Measurements from ENCODE around the gene PABPC1L. TPM values are rescaled to one million over a fixed set of nuclear protein-coding genes. Genes with fewer than 3 reads are reported as not detected.
A peak's percentile ranks its signal among the peaks of the same experiment; 100 is the strongest.

PABPC1L gene
- total RNA-seq, 1 donor from 2014 or later = 211 TPM

GRCh38 chr20:44967207-44967807 is 57.4 kb downstream of the PABPC1L start:
- no peaks in the 10 kb centered on the region for H3K36me3 Mint-ChIP-seq (ENCODE audit: insufficient read depth)
- TF ChIP-seq CTCF (IDR thresholded peaks at IDR 0.05; ENCODE audit: unreplicated experiment) = no peak
- no peaks in the 10 kb centered on the region for H3K9me3 Mint-ChIP-seq (ENCODE audit: low read depth)
- H3K4me3 Mint-ChIP-seq (ENCODE audit: low read depth) = peak overlapping the region; percentile 98
- peaks cover 24% of the 10 kb centered on the region for H3K4me1 Mint-ChIP-seq (ENCODE audit: low read depth)
- no peak for DNase-seq (ENCODE audit: low spot score, unreplicated experiment)
- no peaks in the 10 kb centered on the region for H3K27me3 Mint-ChIP-seq
- peak overlapping the region; percentile 80 for H3K27ac Mint-ChIP-seq

GRCh38 chr20:44969300-44969894 is 59.5 kb downstream of the PABPC1L start:
- DNase-seq (ENCODE audit: low spot score, unreplicated experiment) = no peak
- peaks cover 9% of the 10 kb centered on the region for H3K36me3 Mint-ChIP-seq (ENCODE audit: insufficient read depth)
- no peaks in the 10 kb centered on the region for H3K9me3 Mint-ChIP-seq (ENCODE audit: low read depth)
- no peak overlapping the region for H3K27ac Mint-ChIP-seq
- H3K27me3 Mint-ChIP-seq = no peaks in the 10 kb centered on the region
- no peak for TF ChIP-seq CTCF (IDR thresholded peaks at IDR 0.05; ENCODE audit: unreplicated experiment)
- H3K4me1 Mint-ChIP-seq (ENCODE audit: low read depth) = peaks cover 24% of the 10 kb centered on the region
- H3K4me3 Mint-ChIP-seq (ENCODE audit: low read depth) = no peak overlapping the region

- TF ChIP-seq CTCF (IDR thresholded peaks at IDR 0.05; ENCODE audit: unreplicated experiment) = no peak
- Mint-ChIP-seq H3K4me1 (ENCODE audit: low read depth) (peaks cover 24% of the 10 kb centered on the region), H3K4me3 (ENCODE audit: low read depth) (no peak overlapping the region), H3K9me3 (ENCODE audit: low read depth) (no peaks in the 10 kb centered on the region), H3K36me3 (ENCODE audit: insufficient read depth) (peaks cover 9% of the 10 kb centered on the region), H3K27ac (no peak overlapping the region), H3K27me3 (no peaks in the 10 kb centered on the region)
- DNase-seq (ENCODE audit: low spot score, unreplicated experiment) = no peak
Observed at GRCh38 chr20:44970243-44970757, 60.4 kb downstream of the PABPC1L start.

- TF ChIP-seq CTCF (IDR thresholded peaks at IDR 0.05; ENCODE audit: unreplicated experiment) = no peak
- H3K36me3 Mint-ChIP-seq (ENCODE audit: insufficient read depth) = peaks cover 16% of the 10 kb centered on the region
- no peak overlapping the region for H3K4me3 Mint-ChIP-seq (ENCODE audit: low read depth)
- H3K9me3 Mint-ChIP-seq (ENCODE audit: low read depth) = no peaks in the 10 kb centered on the region
- DNase-seq (ENCODE audit: low spot score, unreplicated experiment) = no peak
- no peaks in the 10 kb centered on the region for H3K27me3 Mint-ChIP-seq
- no peak overlapping the region for H3K27ac Mint-ChIP-seq
- peaks cover 10% of the 10 kb centered on the region for H3K4me1 Mint-ChIP-seq (ENCODE audit: low read depth)
Observed at GRCh38 chr20:44973053-44973452, 63.2 kb downstream of the PABPC1L start.

GRCh38 chr20:44976698-44977097 is 66.8 kb downstream of the PABPC1L start:
- H3K9me3 Mint-ChIP-seq (ENCODE audit: low read depth) = no peaks in the 10 kb centered on the region
- H3K36me3 Mint-ChIP-seq (ENCODE audit: insufficient read depth) = peaks cover 21% of the 10 kb centered on the region
- TF ChIP-seq CTCF (IDR thresholded peaks at IDR 0.05; ENCODE audit: unreplicated experiment) = no peak
- no peak overlapping the region for H3K27ac Mint-ChIP-seq
- no peaks in the 10 kb centered on the region for H3K4me1 Mint-ChIP-seq (ENCODE audit: low read depth)
- no peak overlapping the region for H3K4me3 Mint-ChIP-seq (ENCODE audit: low read depth)
- H3K27me3 Mint-ChIP-seq = no peaks in the 10 kb centered on the region
- no peak for DNase-seq (ENCODE audit: low spot score, unreplicated experiment)

Measured in progenitor cell of endocrine pancreas (in vitro differentiated cells).